GM15510 (cell line): ENCODE results near the gene TLE3.

ENCODE experiments used
- POLR2A ChIP-seq: IDR thresholded peaks from 3 replicates; pipeline ENCODE4 v1.6.1; 2011; ENCODE audit warnings: borderline replicate concordance; ENCODE audit not compliant: insufficient read length; ENCODE audit errors: extremely low read depth

Gene TLE3

GRCh38 chr15:70097321-70098152 is at the start of gene TLE3:
TLE3 (minus strand) TSS chr15:70097917; CDS start chr15:70096798, 1,119 bp downstream.
- peak; percentile 85 for TF ChIP-seq POLR2A

- TF ChIP-seq POLR2A = no peak
Measured at GRCh38 chr15:70147178-70147760, 49.6 kb upstream of the TLE3 start.

GRCh38 chr15:70146771-70147170 is 49.1 kb upstream of the TLE3 start:
- TF ChIP-seq POLR2A = no peak

GRCh38 chr15:70146162-70146561 is 48.4 kb upstream of the TLE3 start:
- TF ChIP-seq POLR2A = no peak

GRCh38 chr15:70145261-70145660 is 47.5 kb upstream of the TLE3 start:
- TF ChIP-seq POLR2A = no peak

GRCh38 chr15:70142322-70143191 is 44.8 kb upstream of the TLE3 start:
- TF ChIP-seq POLR2A = no peak

- no peak for TF ChIP-seq POLR2A
Measured at GRCh38 chr15:70142072-70142321, 44.3 kb upstream of the TLE3 start.

- no peak for TF ChIP-seq POLR2A
Measured at GRCh38 chr15:70141376-70142071, 43.8 kb upstream of the TLE3 start.

- no peak for TF ChIP-seq POLR2A
Measured at GRCh38 chr15:70140543-70141375, 43.0 kb upstream of the TLE3 start.

- TF ChIP-seq POLR2A = no peak
Measured at GRCh38 chr15:70140025-70140542, 42.4 kb upstream of the TLE3 start.

GRCh38 chr15:70137967-70138366 is 40.2 kb upstream of the TLE3 start:
- no peak for TF ChIP-seq POLR2A

- no peak for TF ChIP-seq POLR2A
Measured at GRCh38 chr15:70133781-70134421, 36.2 kb upstream of the TLE3 start.

- TF ChIP-seq POLR2A = no peak
Measured at GRCh38 chr15:70133296-70133695, 35.6 kb upstream of the TLE3 start.
